ENCODE measurements around the gene NAA35.
"Not testable (repeated sequence)": the region's sequence is repeated elsewhere in the genome, so short reads cannot be mapped to it uniquely, and the experiment has no call there.

NAA35 gene

GRCh38 chr9:86022687-86023266 lies 81.8 kb downstream of the NAA35 start:
- in situ Hi-C loops (cut with MboI; ENCODE audit: low sequenced_read_pairs): no loop called here

- in situ Hi-C loops (cut with MboI; ENCODE audit: low sequenced_read_pairs): no loop called here
These were observed 86.8 kb downstream of the NAA35 start for GRCh38 chr9:86027767-86028166.

- in situ Hi-C loops (cut with MboI; ENCODE audit: low sequenced_read_pairs): no loop called here
These were observed 94.2 kb downstream of the NAA35 start for GRCh38 chr9:86034863-86035734.

GRCh38 chr9:86035827-86036440 lies 95.0 kb downstream of the NAA35 start:
- in situ Hi-C loops (cut with MboI; ENCODE audit: low sequenced_read_pairs): no loop called here

GRCh38 chr9:86036555-86036954 lies 95.6 kb downstream of the NAA35 start:
- in situ Hi-C loops (cut with MboI; ENCODE audit: low sequenced_read_pairs): no loop called here

- in situ Hi-C loops (cut with MboI; ENCODE audit: low sequenced_read_pairs): no loop called here
These were observed 99.3 kb downstream of the NAA35 start for GRCh38 chr9:86039991-86040860.

DNA sequence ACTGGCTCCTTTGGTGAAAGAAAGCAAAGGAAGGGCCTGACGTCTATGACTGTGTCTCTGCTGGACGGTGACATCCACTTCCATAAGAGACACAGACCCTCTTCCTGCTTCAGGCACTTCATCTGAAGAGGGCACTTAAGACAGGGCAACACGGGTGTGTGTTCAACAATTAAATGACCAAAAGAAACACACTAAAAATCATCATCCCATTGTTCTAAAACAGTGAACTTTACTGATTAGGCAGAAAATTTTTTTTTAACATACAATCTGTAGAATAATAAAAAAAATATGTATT lies 99.9 kb downstream of the NAA35 start:
- in situ Hi-C loops (cut with MboI; ENCODE audit: low sequenced_read_pairs): no loop called here

GRCh38 chr9:86041311-86041741 lies 100.4 kb downstream of the NAA35 start:
- in situ Hi-C loops (cut with MboI; ENCODE audit: low sequenced_read_pairs): no loop called here

GRCh38 chr9:86042199-86042978 lies 101.4 kb downstream of the NAA35 start:
- in situ Hi-C loops (cut with MboI; ENCODE audit: low sequenced_read_pairs): no loop called here

DNA sequence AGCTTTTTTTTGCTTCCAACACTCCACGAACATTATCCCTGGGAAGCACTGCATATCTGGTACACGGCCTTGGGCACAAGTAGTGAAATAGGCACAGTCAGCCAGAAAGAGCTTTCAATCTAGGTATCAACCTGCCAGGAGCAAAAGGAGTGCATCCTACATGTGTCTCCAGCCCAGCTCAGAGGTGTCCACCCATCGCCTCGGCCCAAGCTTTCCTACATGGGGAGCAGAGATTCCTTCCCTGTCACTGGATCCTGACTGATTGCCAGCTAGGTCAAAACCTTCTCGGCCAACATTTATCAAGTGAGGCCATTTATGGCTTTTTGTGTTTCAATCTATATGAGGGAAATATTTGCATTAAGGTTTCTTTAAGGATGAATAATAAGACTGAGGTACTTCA lies 102.6 kb downstream of the NAA35 start:
- in situ Hi-C loops (cut with MboI; ENCODE audit: low sequenced_read_pairs): no loop called here

DNA sequence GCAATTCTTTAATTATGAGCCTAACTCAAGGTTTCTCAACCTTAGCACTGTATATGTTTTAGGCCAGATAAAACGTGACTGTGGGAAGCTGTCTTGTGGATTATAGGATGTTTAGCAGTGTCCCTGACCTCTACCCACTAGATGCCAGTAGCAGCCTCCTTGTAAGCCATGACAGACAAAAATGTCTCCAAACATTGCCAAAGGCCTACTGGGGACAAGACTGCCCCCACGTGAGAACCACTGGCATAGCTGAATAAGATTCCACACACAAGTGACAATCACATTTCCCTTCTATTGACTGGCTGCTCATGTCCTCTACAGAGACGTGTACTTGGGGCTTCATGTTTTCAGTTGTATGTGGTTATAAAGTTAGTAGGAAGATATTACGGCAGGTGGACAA lies 103.1 kb downstream of the NAA35 start:
- in situ Hi-C loops (cut with MboI; ENCODE audit: low sequenced_read_pairs): no loop called here

- in situ Hi-C loops (cut with MboI; ENCODE audit: low sequenced_read_pairs): no loop called here
These were observed 104.7 kb downstream of the NAA35 start for GRCh38 chr9:86045654-86046053.

GRCh38 chr9:86046071-86046636 lies 105.2 kb downstream of the NAA35 start:
- in situ Hi-C loops (cut with MboI; ENCODE audit: low sequenced_read_pairs): no loop called here

- in situ Hi-C loops (cut with MboI; ENCODE audit: low sequenced_read_pairs): no loop called here
These were observed 106.0 kb downstream of the NAA35 start for GRCh38 chr9:86046930-86047341.

DNA sequence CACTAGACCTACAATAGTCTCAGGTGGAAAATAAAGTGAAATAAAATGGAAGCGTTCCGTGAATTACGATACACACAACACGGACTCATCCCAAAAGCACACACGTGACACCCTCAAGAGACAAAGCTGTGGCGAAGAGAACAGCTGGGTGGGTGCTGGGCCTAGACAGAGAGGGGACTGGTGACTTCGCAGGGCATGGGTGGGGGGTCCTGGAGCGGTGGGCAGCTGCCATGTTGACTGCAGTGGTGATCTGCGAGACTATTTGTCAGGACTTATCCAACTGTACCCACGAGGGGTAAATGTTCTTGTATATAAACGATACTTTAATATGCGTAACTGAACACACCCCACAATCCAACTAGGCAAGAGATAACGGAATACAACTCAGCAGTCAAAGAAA lies 106.4 kb downstream of the NAA35 start:
- in situ Hi-C loops (cut with MboI; ENCODE audit: low sequenced_read_pairs): no loop called here

DNA sequence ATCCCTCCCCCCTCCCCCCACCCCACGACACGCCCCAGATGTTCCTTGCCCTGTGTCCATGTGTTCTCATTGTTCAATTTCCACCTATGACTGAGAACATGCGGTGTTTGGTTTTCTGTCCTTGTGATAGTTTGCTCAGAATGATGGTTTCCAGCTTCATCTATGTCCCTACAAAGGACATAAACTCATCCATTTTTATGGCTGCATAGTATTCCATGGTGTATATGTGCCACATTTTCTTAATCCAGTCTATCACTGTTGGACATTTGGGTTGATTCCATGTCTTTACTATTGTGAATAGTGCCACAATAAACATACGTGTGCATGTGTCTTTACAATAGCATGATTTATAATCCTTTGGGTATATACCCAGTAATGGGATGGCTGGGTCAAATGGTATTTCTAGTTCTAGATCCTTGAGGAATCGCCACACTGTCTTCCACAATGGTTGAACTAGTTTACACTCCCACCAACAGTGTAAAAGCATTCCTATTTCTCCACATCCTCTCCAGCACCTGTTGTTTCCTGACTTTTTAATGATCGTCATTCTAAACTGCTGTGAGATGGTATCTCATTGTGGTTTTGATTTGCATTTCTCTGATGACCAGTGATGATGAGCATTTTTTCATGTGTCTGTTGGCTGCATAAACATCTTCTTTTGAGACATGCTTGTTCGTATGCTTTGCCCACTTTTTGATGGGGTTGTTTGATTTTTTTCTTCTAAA lies 107.2 kb downstream of the NAA35 start:
- in situ Hi-C loops (cut with MboI; ENCODE audit: low sequenced_read_pairs): not testable (repeated sequence)

DNA sequence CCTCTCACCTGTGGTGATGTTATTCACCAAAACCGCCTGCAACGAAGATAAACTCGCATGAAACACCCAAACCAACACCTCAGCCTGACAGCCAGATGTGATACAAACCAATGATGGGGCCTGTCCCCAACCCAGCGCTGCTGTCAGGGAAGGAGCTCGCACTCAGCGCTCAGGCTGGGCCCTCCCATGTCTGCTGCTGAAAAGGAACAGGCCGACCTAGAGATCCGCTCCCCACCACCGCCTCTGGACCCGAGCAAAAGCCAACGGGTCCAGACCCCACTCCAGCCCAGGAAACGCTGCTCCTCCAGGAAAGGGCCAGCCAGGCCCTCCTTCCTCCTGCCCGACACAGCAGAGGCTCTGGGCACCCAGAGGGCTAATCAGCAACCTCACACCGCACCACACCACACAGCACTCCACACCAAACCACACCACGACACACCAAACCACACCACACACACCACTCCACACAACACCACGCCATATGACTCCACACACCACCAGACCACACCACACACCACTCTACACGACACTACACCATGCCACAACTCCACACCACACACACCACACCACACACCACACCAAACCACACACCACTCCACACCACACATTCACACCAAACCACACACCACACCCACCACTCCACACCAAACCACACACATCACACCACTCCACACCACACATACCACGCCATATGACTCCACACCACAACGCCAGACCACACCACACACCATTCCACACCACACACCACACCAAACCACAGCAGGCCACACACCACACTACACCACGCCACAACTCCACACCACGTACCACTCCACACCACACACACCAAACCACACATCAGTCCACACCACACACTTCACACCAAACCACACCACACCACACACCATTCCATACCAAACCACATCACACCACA lies 111.9 kb downstream of the NAA35 start:
- in situ Hi-C loops (cut with MboI; ENCODE audit: low sequenced_read_pairs): no loop called here

GRCh38 chr9:86054695-86055094 lies 113.7 kb downstream of the NAA35 start:
- in situ Hi-C loops (cut with MboI; ENCODE audit: low sequenced_read_pairs): no loop called here

Data from HL-60/S4 treated with retinoic acid at 250 ng/mL for 4 days and 3 days (cell line).